GM18511 (cell line): Measurements from ENCODE around the gene DNAH6.

Experiments
- ATAC-seq: cut with Tn5 transposase; IDR thresholded peaks from one replicate; pipeline ENCODE4 v1.9.1; 2021; ENCODE audit warnings: mild to moderate bottlenecking, moderate library complexity; ENCODE audit not compliant: unreplicated experiment

DNAH6 gene

GRCh38 chr2:84687498-84688149, 171.3 kb downstream of the DNAH6 start:
- ATAC-seq: no peak

GRCh38 chr2:84690225-84690624, 173.9 kb downstream of the DNAH6 start:
- no peak for ATAC-seq

- no peak for ATAC-seq
Measured at GRCh38 chr2:84694088-84694622, 177.9 kb downstream of the DNAH6 start.

GRCh38 chr2:84697895-84698294, 181.6 kb downstream of the DNAH6 start:
- no peak for ATAC-seq

GRCh38 chr2:84700006-84700405, 183.7 kb downstream of the DNAH6 start:
- no peak for ATAC-seq

GRCh38 chr2:84701880-84702279, 185.6 kb downstream of the DNAH6 start:
- ATAC-seq: no peak

- no peak for ATAC-seq
Measured at GRCh38 chr2:84702941-84703340, 186.6 kb downstream of the DNAH6 start.

- no peak for ATAC-seq
Measured at GRCh38 chr2:84703831-84704230, 187.5 kb downstream of the DNAH6 start.

GRCh38 chr2:84704505-84705244, 188.4 kb downstream of the DNAH6 start:
- ATAC-seq: no peak

GRCh38 chr2:84705858-84706257, 189.6 kb downstream of the DNAH6 start:
- no peak for ATAC-seq

- ATAC-seq: no peak
Measured at GRCh38 chr2:84708442-84708841, 192.1 kb downstream of the DNAH6 start.

- no peak for ATAC-seq
Measured at GRCh38 chr2:84711651-84712050, 195.4 kb downstream of the DNAH6 start.

- no peak for ATAC-seq
Measured at GRCh38 chr2:84713441-84713840, 197.1 kb downstream of the DNAH6 start.

- ATAC-seq: no peak
Measured at GRCh38 chr2:84716564-84716963, 200.3 kb downstream of the DNAH6 start.

- ATAC-seq: no peak
Measured at GRCh38 chr2:84717302-84717701, 201.0 kb downstream of the DNAH6 start.

- ATAC-seq: no peak
Measured at GRCh38 chr2:84719434-84719833, 203.1 kb downstream of the DNAH6 start.

GRCh38 chr2:84723831-84724230, 207.5 kb downstream of the DNAH6 start:
- ATAC-seq: no peak

- no peak for ATAC-seq
Measured at GRCh38 chr2:84725717-84726116, 209.4 kb downstream of the DNAH6 start.

GRCh38 chr2:84727315-84727714, 211.0 kb downstream of the DNAH6 start:
- no peak for ATAC-seq

GRCh38 chr2:84729224-84729623, 212.9 kb downstream of the DNAH6 start:
- ATAC-seq: no peak

GRCh38 chr2:84731185-84731584, 214.9 kb downstream of the DNAH6 start:
- ATAC-seq: no peak
